HEK293 (cell line): ENCODE measurements around the gene CLCN2.

ENCODE experiments used
- CTCF ChIP-seq: fragments of 450-650 bp; formaldehyde crosslinking; IDR thresholded peaks from 2 replicates; pipeline ENCODE4 v1.5.1; 2016; ENCODE audit warnings: missing biosample characterization, missing genetic modification characterization
- ELK4 ChIP-seq: IDR thresholded peaks from 2 replicates; pipeline ENCODE4 v1.6.1; 2011; ENCODE audit warnings: mild to moderate bottlenecking, low read depth, low read length, borderline replicate concordance
- GLI4 ChIP-seq: fragments of 450-650 bp; formaldehyde crosslinking; IDR thresholded peaks from 2 replicates; pipeline ENCODE4 v1.5.1; 2016; ENCODE audit warnings: missing biosample characterization, missing genetic modification characterization
- KLF7 ChIP-seq: fragments of 450-650 bp; formaldehyde crosslinking; IDR thresholded peaks from 2 replicates; pipeline ENCODE4 v1.5.1; 2016; ENCODE audit warnings: missing biosample characterization, missing genetic modification characterization, borderline replicate concordance
- SP3 ChIP-seq: fragments of 450-650 bp; formaldehyde crosslinking; IDR thresholded peaks from 2 replicates; pipeline ENCODE4 v1.5.1; 2016; ENCODE audit warnings: missing biosample characterization, missing genetic modification characterization
- SP7 ChIP-seq: fragments of 450-650 bp; formaldehyde crosslinking; IDR thresholded peaks from 2 replicates; pipeline ENCODE4 v1.5.1; 2016; ENCODE audit warnings: missing biosample characterization, missing genetic modification characterization
- TCF7L2 ChIP-seq: IDR thresholded peaks from 2 replicates; pipeline ENCODE4 v1.6.1; 2011; ENCODE audit warnings: low read depth, mild to moderate bottlenecking, inconsistent platforms, low read length, moderate library complexity, borderline replicate concordance
- TRIM28 ChIP-seq: IDR thresholded peaks from 2 replicates; pipeline ENCODE4 v1.6.1; 2011; ENCODE audit warnings: low read length, control low read depth, borderline replicate concordance
- WT1 ChIP-seq: fragments of 450-650 bp; formaldehyde crosslinking; IDR thresholded peaks from 2 replicates; pipeline ENCODE4 v1.5.1; 2016; ENCODE audit warnings: missing biosample characterization, missing genetic modification characterization
- YY2 ChIP-seq: fragments of 450-650 bp; formaldehyde crosslinking; IDR thresholded peaks from 2 replicates; pipeline ENCODE4 v1.5.1; 2016; ENCODE audit warnings: missing biosample characterization, missing genetic modification characterization
- ZBTB20 ChIP-seq: fragments of 450-650 bp; formaldehyde crosslinking; IDR thresholded peaks from 2 replicates; pipeline ENCODE4 v1.5.1; 2016; ENCODE audit warnings: missing biosample characterization, missing genetic modification characterization
- ZBTB26 ChIP-seq: fragments of 450-650 bp; formaldehyde crosslinking; optimal IDR thresholded peaks from 2 replicates; pipeline ENCODE3; 2016; ENCODE audit warnings: missing biosample characterization, mild to moderate bottlenecking, missing genetic modification characterization
- ZFP69B ChIP-seq: fragments of 450-650 bp; formaldehyde crosslinking; IDR thresholded peaks from 2 replicates; pipeline ENCODE4 v1.5.1; 2016; ENCODE audit warnings: missing biosample characterization, missing genetic modification characterization
- ZIC2 ChIP-seq: fragments of 450-650 bp; formaldehyde crosslinking; IDR thresholded peaks from 2 replicates; pipeline ENCODE4 v1.5.1; 2016; ENCODE audit warnings: missing biosample characterization, missing genetic modification characterization
- ZNF19 ChIP-seq: fragments of 450-650 bp; formaldehyde crosslinking; IDR thresholded peaks from 2 replicates; pipeline ENCODE4; 2016; ENCODE audit warnings: missing biosample characterization, missing genetic modification characterization, low read depth
- ZNF202 ChIP-seq: fragments of 450-650 bp; formaldehyde crosslinking; IDR thresholded peaks from 2 replicates; pipeline ENCODE4 v1.5.1; 2016; ENCODE audit warnings: missing biosample characterization, missing genetic modification characterization, borderline replicate concordance
- ZNF214 ChIP-seq: fragments of 450-650 bp; formaldehyde crosslinking; IDR thresholded peaks from 2 replicates; pipeline ENCODE4 v1.5.1; 2017; ENCODE audit warnings: missing biosample characterization, mild to moderate bottlenecking, missing genetic modification characterization, borderline replicate concordance
- ZNF248 ChIP-seq: fragments of 450-650 bp; formaldehyde crosslinking; IDR thresholded peaks from 2 replicates; pipeline ENCODE4 v1.5.1; 2017; ENCODE audit warnings: missing biosample characterization, missing genetic modification characterization
- ZNF366 ChIP-seq: fragments of 450-650 bp; formaldehyde crosslinking; conservative IDR thresholded peaks from 2 replicates; pipeline ENCODE4 v1.5.1; 2016; ENCODE audit warnings: missing biosample characterization, missing genetic modification characterization
- ZNF398 ChIP-seq: fragments of 450-650 bp; formaldehyde crosslinking; IDR thresholded peaks from 2 replicates; pipeline ENCODE4 v1.5.1; 2017; ENCODE audit warnings: missing biosample characterization, missing genetic modification characterization
- ZNF416 ChIP-seq: fragments of 450-650 bp; formaldehyde crosslinking; IDR thresholded peaks from 2 replicates; pipeline ENCODE4 v1.5.1; 2016; ENCODE audit warnings: missing biosample characterization, missing genetic modification characterization
- ZNF48 ChIP-seq: fragments of 450-650 bp; formaldehyde crosslinking; IDR thresholded peaks from 2 replicates; pipeline ENCODE4 v1.5.1; 2016; ENCODE audit warnings: missing biosample characterization, missing genetic modification characterization
- ZNF521 ChIP-seq: fragments of 450-650 bp; formaldehyde crosslinking; IDR thresholded peaks from 2 replicates; pipeline ENCODE4 v1.5.1; 2017; ENCODE audit warnings: missing biosample characterization, mild to moderate bottlenecking, missing genetic modification characterization
- ZNF549 ChIP-seq: fragments of 450-650 bp; IDR thresholded peaks from 2 replicates; pipeline ENCODE4 v1.5.1; 2018; ENCODE audit warnings: missing biosample characterization, missing genetic modification characterization, mild to moderate bottlenecking, inconsistent platforms, moderate library complexity
- ZNF555 ChIP-seq: fragments of 450-650 bp; formaldehyde crosslinking; conservative IDR thresholded peaks from 2 replicates; pipeline ENCODE4 v1.5.1; 2017; ENCODE audit warnings: missing biosample characterization, mild to moderate bottlenecking, missing genetic modification characterization, inconsistent platforms
- ZNF610 ChIP-seq: fragments of 450-650 bp; formaldehyde crosslinking; IDR thresholded peaks from 2 replicates; pipeline ENCODE4 v1.5.1; 2016; ENCODE audit warnings: missing biosample characterization, missing genetic modification characterization, borderline replicate concordance
- ZNF629 ChIP-seq: fragments of 450-650 bp; formaldehyde crosslinking; IDR thresholded peaks from 2 replicates; pipeline ENCODE4 v1.5.1; 2017; ENCODE audit warnings: missing biosample characterization, missing genetic modification characterization
- ZNF645 ChIP-seq: fragments of 450-650 bp; formaldehyde crosslinking; IDR thresholded peaks from 2 replicates; pipeline ENCODE4; 2016; ENCODE audit warnings: missing biosample characterization, missing genetic modification characterization
- ZNF658 ChIP-seq: fragments of 450-650 bp; formaldehyde crosslinking; IDR thresholded peaks from 2 replicates; pipeline ENCODE4; 2016; ENCODE audit warnings: missing biosample characterization, missing genetic modification characterization
- ZNF664 ChIP-seq: fragments of 450-650 bp; formaldehyde crosslinking; IDR thresholded peaks from 2 replicates; pipeline ENCODE4 v1.5.1; 2016; ENCODE audit warnings: missing biosample characterization, missing genetic modification characterization
- ZNF677 ChIP-seq: fragments of 450-650 bp; IDR thresholded peaks from 2 replicates; pipeline ENCODE4 v1.5.0; 2018; ENCODE audit warnings: missing biosample characterization, mild to moderate bottlenecking, missing genetic modification characterization, moderate library complexity
- ZNF707 ChIP-seq: fragments of 450-650 bp; formaldehyde crosslinking; IDR thresholded peaks from 2 replicates; pipeline ENCODE4 v1.5.1; 2016; ENCODE audit warnings: missing biosample characterization, missing genetic modification characterization
- ZNF785 ChIP-seq: fragments of 450-650 bp; formaldehyde crosslinking; IDR thresholded peaks from 2 replicates; pipeline ENCODE4 v1.5.1; 2016; ENCODE audit warnings: missing biosample characterization, missing genetic modification characterization
- ZNF791 ChIP-seq: fragments of 450-650 bp; formaldehyde crosslinking; IDR thresholded peaks from 2 replicates; pipeline ENCODE4 v1.5.1; 2016; ENCODE audit warnings: missing biosample characterization, missing genetic modification characterization
- ZSCAN16 ChIP-seq: fragments of 450-650 bp; formaldehyde crosslinking; IDR thresholded peaks from 2 replicates; pipeline ENCODE4 v1.5.1; 2016; ENCODE audit warnings: missing biosample characterization, missing genetic modification characterization

Gene CLCN2

GRCh38 chr3:184362668-184363546 is 1.5 kb upstream of the CLCN2 start (continued):
- peak; percentile 97 for TF ChIP-seq CTCF (tag by site-specific recombination)
- TF ChIP-seq ZIC2 (tag by site-specific recombination): no peak
- no peak for TF ChIP-seq ZNF521 (tag by site-specific recombination)
- TF ChIP-seq SP7 (tag by site-specific recombination): 0 out of 2 replicates have a peak, but pooled peaks have one; percentile 46
- TF ChIP-seq ZNF645 (tag by site-specific recombination): no peak
- peak; percentile 14 for TF ChIP-seq ZNF366
- peak; percentile 81 for TF ChIP-seq ZBTB26 (tag by site-specific recombination)
- TF ChIP-seq TRIM28: no peak
- TF ChIP-seq ZNF549: no peak
- no peak for TF ChIP-seq ZNF248
- 0 out of 2 replicates have a peak, but pooled peaks have one; percentile 24 for TF ChIP-seq WT1 (tag by site-specific recombination)
- no peak; the same call in 1 of the 2 replicates for TF ChIP-seq ZFP69B (tag by site-specific recombination)
- TF ChIP-seq TCF7L2: no peak
- no peak for TF ChIP-seq ZNF214 (tag by site-specific recombination)
- peak; percentile 97 for TF ChIP-seq ZNF398 (tag by site-specific recombination)
- peak; percentile 63 for TF ChIP-seq ZBTB20 (tag by site-specific recombination)
- TF ChIP-seq GLI4 (tag by site-specific recombination): no peak
- peak; percentile 85 for TF ChIP-seq ZNF629 (tag by site-specific recombination)
- no peak for TF ChIP-seq YY2 (tag by site-specific recombination)
- no peak for TF ChIP-seq ZNF19 (tag by site-specific recombination)
- TF ChIP-seq SP3 (tag by site-specific recombination): peak; percentile 54
- TF ChIP-seq ZNF202 (tag by site-specific recombination): no peak
- TF ChIP-seq ZNF610 (tag by site-specific recombination): no peak
- no peak for TF ChIP-seq ZNF664
- TF ChIP-seq ELK4: no peak
- no peak for TF ChIP-seq ZNF707 (tag by site-specific recombination)
- no peak for TF ChIP-seq KLF7 (tag by site-specific recombination)
- TF ChIP-seq ZNF677 (tag by site-specific recombination): no peak
- TF ChIP-seq ZSCAN16 (tag by site-specific recombination): no peak
- no peak for TF ChIP-seq ZNF48 (tag by site-specific recombination)
- TF ChIP-seq ZNF785 (tag by site-specific recombination): no peak
- no peak for TF ChIP-seq ZNF791 (tag by site-specific recombination)
- no peak for TF ChIP-seq ZNF416 (tag by site-specific recombination)
- no peak for TF ChIP-seq ZNF555
- no peak for TF ChIP-seq ZNF658
